ENCODE results near the gene EEFSEC. TPM values are rescaled to one million over a fixed set of nuclear protein-coding genes. Genes with fewer than 3 reads are reported as not detected.

The EEFSEC gene
- total and polyA plus RNA-seq, 2 experiments from 2014 or later: 10.1 to 16.2 TPM

- TF ChIP-seq, protein P1, sequence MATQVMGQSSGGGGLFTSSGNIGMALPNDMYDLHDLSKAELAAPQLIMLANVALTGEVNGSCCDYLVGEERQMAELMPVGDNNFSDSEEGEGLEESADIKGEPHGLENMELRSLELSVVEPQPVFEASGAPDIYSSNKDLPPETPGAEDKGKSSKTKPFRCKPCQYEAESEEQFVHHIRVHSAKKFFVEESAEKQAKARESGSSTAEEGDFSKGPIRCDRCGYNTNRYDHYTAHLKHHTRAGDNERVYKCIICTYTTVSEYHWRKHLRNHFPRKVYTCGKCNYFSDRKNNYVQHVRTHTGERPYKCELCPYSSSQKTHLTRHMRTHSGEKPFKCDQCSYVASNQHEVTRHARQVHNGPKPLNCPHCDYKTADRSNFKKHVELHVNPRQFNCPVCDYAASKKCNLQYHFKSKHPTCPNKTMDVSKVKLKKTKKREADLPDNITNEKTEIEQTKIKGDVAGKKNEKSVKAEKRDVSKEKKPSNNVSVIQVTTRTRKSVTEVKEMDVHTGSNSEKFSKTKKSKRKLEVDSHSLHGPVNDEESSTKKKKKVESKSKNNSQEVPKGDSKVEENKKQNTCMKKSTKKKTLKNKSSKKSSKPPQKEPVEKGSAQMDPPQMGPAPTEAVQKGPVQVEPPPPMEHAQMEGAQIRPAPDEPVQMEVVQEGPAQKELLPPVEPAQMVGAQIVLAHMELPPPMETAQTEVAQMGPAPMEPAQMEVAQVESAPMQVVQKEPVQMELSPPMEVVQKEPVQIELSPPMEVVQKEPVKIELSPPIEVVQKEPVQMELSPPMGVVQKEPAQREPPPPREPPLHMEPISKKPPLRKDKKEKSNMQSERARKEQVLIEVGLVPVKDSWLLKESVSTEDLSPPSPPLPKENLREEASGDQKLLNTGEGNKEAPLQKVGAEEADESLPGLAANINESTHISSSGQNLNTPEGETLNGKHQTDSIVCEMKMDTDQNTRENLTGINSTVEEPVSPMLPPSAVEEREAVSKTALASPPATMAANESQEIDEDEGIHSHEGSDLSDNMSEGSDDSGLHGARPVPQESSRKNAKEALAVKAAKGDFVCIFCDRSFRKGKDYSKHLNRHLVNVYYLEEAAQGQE (IDR thresholded peaks at IDR 0.05; ENCODE audit: unreplicated experiment): no peak
Measured at GRCh38 chr3:128155616-128156360, 2.5 kb downstream of the EEFSEC start (continued).

GRCh38 chr3:128160661-128161060 is 7.4 kb downstream of the EEFSEC start:
- Histone ChIP-seq H3K36me3 (ENCODE audit: insufficient read depth) (0 out of 2 replicates have a peak, but pooled peaks cover 5% of the 10 kb centered on the region), H2AFZ (no peak overlapping the region), H4K20me1 (replicated peaks; ENCODE audit: insufficient read depth) (no peaks in the 10 kb centered on the region; the same call in 1 of the 2 replicates), H3K9me2 (ENCODE audit: insufficient read depth) (no peaks in the 10 kb centered on the region), H3K27me3 (ENCODE audit: insufficient read depth) (no peaks in the 10 kb centered on the region), H3K4me3 (no peak overlapping the region), H3K4me1 (ENCODE audit: insufficient read depth) (no peaks in the 10 kb centered on the region; the same call in 1 of the 2 replicates), H3F3A (replicated peaks; ENCODE audit: low read depth) (no peaks in the 10 kb centered on the region), H3K4me2 (no peak overlapping the region), H3K27ac (ENCODE audit: low read depth) (no peak overlapping the region), H3K79me2 (replicated peaks; ENCODE audit: insufficient read depth) (peaks cover 4% of the 10 kb centered on the region)
- H3K36me3 Mint-ChIP-seq (ENCODE audit: low read depth): peaks cover 31% of the 10 kb centered on the region
- no peaks in the 10 kb centered on the region for H3K9me3 Mint-ChIP-seq
- H3K4me3 Mint-ChIP-seq: no peak overlapping the region
- no peak for TF ChIP-seq POLR2AphosphoS5 (IDR thresholded peaks at IDR 0.05; ENCODE audit: low read depth)
- no peak for TF ChIP-seq CTCF (conservative IDR thresholded peaks at IDR 0.05; ENCODE audit: low read depth in 2 of 2)
- no peak for TF ChIP-seq ZNF331 (CRISPR knock-in tag; IDR thresholded peaks at IDR 0.05; ENCODE audit: low read depth)
- no peak overlapping the region for H3K27ac Mint-ChIP-seq
- peaks cover 2% of the 10 kb centered on the region for H3K27me3 Mint-ChIP-seq (ENCODE audit: insufficient read depth, low read depth, poor library complexity)
- DNase-seq (ENCODE audit: low spot score): no peak
- H3K4me1 Mint-ChIP-seq: peaks cover 4% of the 10 kb centered on the region
- ATAC-seq: no peak

GRCh38 chr3:128163432-128163831 is 10.2 kb downstream of the EEFSEC start:
- DNase-seq (ENCODE audit: low spot score): no peak
- peaks cover 5% of the 10 kb centered on the region for H3K27me3 Mint-ChIP-seq (ENCODE audit: insufficient read depth, low read depth, poor library complexity)
- no peak overlapping the region for H3K27ac Mint-ChIP-seq
- H3K36me3 ChIP-seq (ENCODE audit: insufficient read depth): no peaks in the 10 kb centered on the region
- H2AFZ ChIP-seq: no peak overlapping the region
- H3K4me1 Mint-ChIP-seq: peaks cover 22% of the 10 kb centered on the region
- H3K9me3 Mint-ChIP-seq: no peaks in the 10 kb centered on the region
- no peaks in the 10 kb centered on the region for H3K27me3 ChIP-seq (ENCODE audit: insufficient read depth)
- no peak overlapping the region for H3K4me3 ChIP-seq
- no peaks in the 10 kb centered on the region; the same call in 1 of the 2 replicates for H4K20me1 ChIP-seq (replicated peaks; ENCODE audit: insufficient read depth)
- H3K9me2 ChIP-seq (ENCODE audit: insufficient read depth): no peaks in the 10 kb centered on the region
- H3K4me1 ChIP-seq (ENCODE audit: insufficient read depth): peaks cover 3% of the 10 kb centered on the region; the same call in 1 of the 2 replicates
- no peak overlapping the region for H3K4me3 Mint-ChIP-seq
- H3K79me2 ChIP-seq (replicated peaks; ENCODE audit: insufficient read depth): peaks cover 11% of the 10 kb centered on the region
- no peaks in the 10 kb centered on the region for H3F3A ChIP-seq (replicated peaks; ENCODE audit: low read depth)
- no peak overlapping the region for H3K27ac ChIP-seq (ENCODE audit: low read depth)
- no peak for ATAC-seq
- peaks cover 4% of the 10 kb centered on the region; the same call in 2 of the 3 replicates for H3K36me3 Mint-ChIP-seq (ENCODE audit: low read depth)
- no peak overlapping the region for H3K4me2 ChIP-seq
- no peak for TF ChIP-seq STAT1 (IDR thresholded peaks at IDR 0.05; ENCODE audit: unreplicated experiment)
- TF ChIP-seq EZH2 (IDR thresholded peaks at IDR 0.05; ENCODE audit: low read depth, unreplicated experiment): no peak
- TF ChIP-seq EZH2phosphoT487 (IDR thresholded peaks at IDR 0.05; ENCODE audit: unreplicated experiment): no peak
- TF ChIP-seq CREB1 (CRISPR knock-in tag; IDR thresholded peaks at IDR 0.05; ENCODE audit: low read depth): no peak
